GM21360 (cell line): ENCODE data around the gene MAGIX.

Experiments
- ATAC-seq: cut with Tn5 transposase; IDR thresholded peaks from one replicate; pipeline ENCODE4 v1.9.1; 2021; ENCODE audit warnings: mild to moderate bottlenecking, moderate library complexity; ENCODE audit not compliant: unreplicated experiment

The MAGIX gene

GRCh38 chrX:49204017-49204416, 41.5 kb downstream of the MAGIX start:
- no peak for ATAC-seq

GRCh38 chrX:49204709-49205108, 42.2 kb downstream of the MAGIX start:
- no peak for ATAC-seq

GRCh38 chrX:49205443-49205842, 42.9 kb downstream of the MAGIX start:
- no peak for ATAC-seq

- ATAC-seq = no peak
Measured at GRCh38 chrX:49206543-49206942, 44.0 kb downstream of the MAGIX start.

- ATAC-seq = no peak
Measured at GRCh38 chrX:49208399-49208798, 45.8 kb downstream of the MAGIX start.

- ATAC-seq = no peak
Measured at GRCh38 chrX:49209434-49210251, 47.1 kb downstream of the MAGIX start.

- ATAC-seq = no peak
Measured at GRCh38 chrX:49210406-49210805, 47.8 kb downstream of the MAGIX start.

- no peak for ATAC-seq
Measured at GRCh38 chrX:49211074-49211473, 48.5 kb downstream of the MAGIX start.

- ATAC-seq = no peak
Measured at GRCh38 chrX:49212209-49212608, 49.7 kb downstream of the MAGIX start.

- ATAC-seq = no peak
Measured at GRCh38 chrX:49212861-49213260, 50.3 kb downstream of the MAGIX start.

- ATAC-seq = no peak
Measured at GRCh38 chrX:49214416-49214815, 51.9 kb downstream of the MAGIX start.

- ATAC-seq = no peak
Measured at GRCh38 chrX:49214996-49215526, 52.5 kb downstream of the MAGIX start.
